Measurements from ENCODE around the gene VEGFC. TPM values are rescaled to one million over a fixed set of nuclear protein-coding genes. Genes with fewer than 3 reads are reported as not detected.
A peak's percentile ranks its signal among the peaks of the same experiment; 100 is the strongest.

VEGFC gene
- total RNA-seq, 1 experiment from 2014 or later: 11.1 TPM

DNA sequence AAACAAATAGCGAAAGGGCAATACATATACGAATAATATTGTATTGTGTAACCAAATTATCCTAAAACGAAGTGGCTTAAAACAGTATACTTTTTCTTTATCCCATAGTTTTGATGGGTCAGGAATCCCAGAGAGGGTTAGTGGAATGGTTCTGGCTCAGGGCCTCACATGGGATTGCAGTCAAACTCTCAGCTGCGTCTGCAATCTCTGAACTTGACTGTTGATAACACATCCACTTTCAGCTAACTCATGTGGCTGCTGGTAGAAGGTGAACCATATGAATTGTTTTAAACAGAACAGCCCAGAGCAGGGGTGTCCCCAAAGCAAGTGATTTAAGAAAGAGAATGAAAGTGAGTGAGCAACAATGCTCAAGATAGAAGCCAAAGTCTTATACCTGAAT is 127.8 kb downstream of the VEGFC start:
- DNase-seq (ENCODE audit: unreplicated experiment): no peak
- no peaks in the 10 kb centered on the region for H3K9me3 Mint-ChIP-seq (ENCODE audit: unreplicated experiment)
- H3K4me3 Mint-ChIP-seq (ENCODE audit: unreplicated experiment): no peak overlapping the region
- POLR2A ChIA-PET: no interaction called here
- H3K27ac Mint-ChIP-seq (ENCODE audit: low read depth, unreplicated experiment): no peak overlapping the region
- intact Hi-C loops (cut with micrococcal nuclease): no loop called here
- no peaks in the 10 kb centered on the region for H3K36me3 Mint-ChIP-seq (ENCODE audit: insufficient read depth, unreplicated experiment)
- BruUV-seq (replicated peaks): no TSS peak
- TF ChIP-seq, protein P1, sequence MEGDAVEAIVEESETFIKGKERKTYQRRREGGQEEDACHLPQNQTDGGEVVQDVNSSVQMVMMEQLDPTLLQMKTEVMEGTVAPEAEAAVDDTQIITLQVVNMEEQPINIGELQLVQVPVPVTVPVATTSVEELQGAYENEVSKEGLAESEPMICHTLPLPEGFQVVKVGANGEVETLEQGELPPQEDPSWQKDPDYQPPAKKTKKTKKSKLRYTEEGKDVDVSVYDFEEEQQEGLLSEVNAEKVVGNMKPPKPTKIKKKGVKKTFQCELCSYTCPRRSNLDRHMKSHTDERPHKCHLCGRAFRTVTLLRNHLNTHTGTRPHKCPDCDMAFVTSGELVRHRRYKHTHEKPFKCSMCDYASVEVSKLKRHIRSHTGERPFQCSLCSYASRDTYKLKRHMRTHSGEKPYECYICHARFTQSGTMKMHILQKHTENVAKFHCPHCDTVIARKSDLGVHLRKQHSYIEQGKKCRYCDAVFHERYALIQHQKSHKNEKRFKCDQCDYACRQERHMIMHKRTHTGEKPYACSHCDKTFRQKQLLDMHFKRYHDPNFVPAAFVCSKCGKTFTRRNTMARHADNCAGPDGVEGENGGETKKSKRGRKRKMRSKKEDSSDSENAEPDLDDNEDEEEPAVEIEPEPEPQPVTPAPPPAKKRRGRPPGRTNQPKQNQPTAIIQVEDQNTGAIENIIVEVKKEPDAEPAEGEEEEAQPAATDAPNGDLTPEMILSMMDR (IDR thresholded peaks at IDR 0.05; ENCODE audit: unreplicated experiment): no peak
- peaks cover 4% of the 10 kb centered on the region for H3K4me1 Mint-ChIP-seq (ENCODE audit: insufficient read depth, unreplicated experiment)
- CTCF ChIA-PET: interaction anchor here (1.1 to 1.7 kb wide), 2 partner anchors 284 to 382 kb away, joined by 3 to 6 read pairs; no protein-coding TSS in a partner anchor
- no peaks in the 10 kb centered on the region for H3K27me3 Mint-ChIP-seq (ENCODE audit: insufficient read depth, unreplicated experiment)

DNA sequence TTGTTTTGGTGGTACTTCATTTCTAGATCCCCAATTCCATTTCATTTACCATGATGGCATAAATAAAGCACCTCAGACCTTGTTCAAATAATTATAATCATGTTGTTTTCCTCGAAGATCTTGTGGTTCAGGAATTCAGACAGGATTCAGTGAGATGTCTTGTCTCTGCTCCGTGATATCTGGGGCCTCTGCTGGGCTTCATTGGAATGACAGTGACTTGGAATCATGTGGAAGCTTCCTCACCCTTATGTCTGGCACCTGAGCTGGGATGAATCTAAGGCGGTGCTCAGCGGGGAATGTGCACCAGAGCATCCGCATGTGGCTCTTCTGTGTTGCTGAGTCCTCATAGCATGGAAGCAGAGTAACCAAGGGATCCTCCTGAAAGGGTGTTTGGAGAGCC is 132.2 kb downstream of the VEGFC start:
- POLR2A ChIA-PET: no interaction called here
- Mint-ChIP-seq H3K27ac (ENCODE audit: low read depth, unreplicated experiment) (peak overlapping the region; percentile 35), H3K9me3 (ENCODE audit: unreplicated experiment) (no peaks in the 10 kb centered on the region), H3K4me3 (ENCODE audit: unreplicated experiment) (no peak overlapping the region), H3K27me3 (ENCODE audit: insufficient read depth, unreplicated experiment) (no peaks in the 10 kb centered on the region), H3K4me1 (ENCODE audit: insufficient read depth, unreplicated experiment) (no peaks in the 10 kb centered on the region), H3K36me3 (ENCODE audit: insufficient read depth, unreplicated experiment) (no peaks in the 10 kb centered on the region)
- BruUV-seq (replicated peaks): no TSS peak
- peak; percentile 44 for DNase-seq (ENCODE audit: unreplicated experiment)
- CTCF ChIA-PET: no interaction called here
- TF ChIP-seq, protein P1 (IDR thresholded peaks at IDR 0.05; ENCODE audit: unreplicated experiment): no peak
- intact Hi-C loops (cut with micrococcal nuclease): no loop called here

DNA sequence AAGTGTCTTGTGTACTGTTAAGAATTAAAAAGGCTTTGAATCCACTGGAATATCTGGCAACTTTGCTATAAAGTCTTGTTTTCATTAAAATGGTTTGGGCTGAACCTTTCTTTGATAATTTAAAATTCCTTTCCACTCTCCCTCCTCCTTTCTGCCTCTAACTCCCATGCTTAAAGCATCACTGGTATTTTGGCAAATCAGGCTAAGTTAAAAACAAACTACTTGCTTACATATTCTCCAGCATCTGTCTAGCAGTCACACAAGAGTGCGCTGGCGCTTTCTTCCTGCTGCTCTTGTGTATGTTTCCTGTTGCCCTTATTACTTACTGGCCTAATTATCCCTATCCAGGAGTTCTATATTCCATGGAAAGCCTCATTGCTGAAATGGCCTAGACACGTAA is 136.6 kb downstream of the VEGFC start:
- ChIA-PET POLR2A (no interaction called here), CTCF (interaction anchor here (0.7 kb wide), 1 partner anchor 25 kb away, joined by 3 read pairs; no protein-coding TSS in a partner anchor)
- Mint-ChIP-seq H3K27me3 (ENCODE audit: insufficient read depth, unreplicated experiment) (no peaks in the 10 kb centered on the region), H3K27ac (ENCODE audit: low read depth, unreplicated experiment) (no peak overlapping the region), H3K4me3 (ENCODE audit: unreplicated experiment) (no peak overlapping the region), H3K4me1 (ENCODE audit: insufficient read depth, unreplicated experiment) (no peaks in the 10 kb centered on the region), H3K9me3 (ENCODE audit: unreplicated experiment) (no peaks in the 10 kb centered on the region), H3K36me3 (ENCODE audit: insufficient read depth, unreplicated experiment) (no peaks in the 10 kb centered on the region)
- intact Hi-C loops (cut with micrococcal nuclease): no loop called here
- DNase-seq (ENCODE audit: unreplicated experiment): no peak
- no TSS peak for BruUV-seq (replicated peaks)
- TF ChIP-seq, protein P1 (IDR thresholded peaks at IDR 0.05; ENCODE audit: unreplicated experiment): no peak

DNA sequence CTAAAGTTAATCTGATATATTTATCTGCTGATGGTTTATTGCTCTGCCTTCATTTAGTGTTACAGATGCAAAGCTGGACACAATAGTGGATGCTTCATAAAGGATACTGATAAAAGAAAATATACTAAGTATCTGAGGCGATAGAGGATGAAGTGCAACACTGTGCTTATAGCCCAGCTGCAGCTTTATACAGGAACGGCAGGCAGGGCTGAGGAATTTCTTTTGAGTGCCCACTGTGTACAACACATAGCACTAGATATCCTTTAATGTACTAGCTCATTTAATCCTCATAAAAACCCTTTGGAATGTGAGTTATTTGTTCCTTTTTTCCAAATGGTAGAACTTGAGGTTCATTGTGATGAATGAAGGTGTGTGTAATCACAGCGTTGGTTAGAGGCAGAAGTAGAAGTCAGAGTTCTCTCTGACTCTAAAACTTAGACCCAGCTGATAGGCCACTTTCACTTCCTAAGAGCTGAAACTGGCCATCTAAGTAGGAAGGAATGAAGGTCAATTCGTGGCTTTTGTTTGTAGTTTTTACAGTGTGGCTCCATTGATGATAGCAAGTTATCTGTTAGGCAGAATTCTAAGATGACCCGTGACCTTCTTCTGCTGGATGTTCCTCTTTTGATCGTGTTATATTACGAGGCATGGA is 138.0 kb downstream of the VEGFC start:
- Mint-ChIP-seq H3K4me1 (ENCODE audit: insufficient read depth, unreplicated experiment) (no peaks in the 10 kb centered on the region), H3K27me3 (ENCODE audit: insufficient read depth, unreplicated experiment) (no peaks in the 10 kb centered on the region), H3K36me3 (ENCODE audit: insufficient read depth, unreplicated experiment) (no peaks in the 10 kb centered on the region), H3K9me3 (ENCODE audit: unreplicated experiment) (no peaks in the 10 kb centered on the region), H3K4me3 (ENCODE audit: unreplicated experiment) (no peak overlapping the region), H3K27ac (ENCODE audit: low read depth, unreplicated experiment) (no peak overlapping the region)
- CTCF ChIA-PET: no interaction called here
- no TSS peak for BruUV-seq (replicated peaks)
- POLR2A ChIA-PET: no interaction called here
- no peak for DNase-seq (ENCODE audit: unreplicated experiment)
- TF ChIP-seq, protein P1 (IDR thresholded peaks at IDR 0.05; ENCODE audit: unreplicated experiment): no peak
- intact Hi-C loops (cut with micrococcal nuclease): no loop called here
